Mesodermal cell (in vitro differentiated cells): ENCODE measurements around the gene PKD1.

Source experiments
- H3K27ac ChIP-seq: 2 replicates; pipeline ENCODE4 v1.7.0; 2013; ENCODE audit warnings: mild to moderate bottlenecking, low read depth, low read length, moderate library complexity; ENCODE audit not compliant: severe bottlenecking
- H3K36me3 ChIP-seq: 2 replicates; pipeline ENCODE4 v1.7.1; 2013; ENCODE audit warnings: mild to moderate bottlenecking, low read length, moderate library complexity; ENCODE audit not compliant: control insufficient read depth, insufficient read depth
- H3K4me1 ChIP-seq: one replicate; pipeline ENCODE4 v1.7.1; 2013; ENCODE audit warnings: mild to moderate bottlenecking, low read length; ENCODE audit not compliant: insufficient read depth, control insufficient read depth, poor library complexity, severe bottlenecking
- H3K4me3 ChIP-seq: 2 replicates; pipeline ENCODE4 v1.7.0; 2013; ENCODE audit warnings: low read length, control low read depth, mild to moderate bottlenecking; ENCODE audit not compliant: insufficient read depth, poor library complexity, severe bottlenecking; ENCODE audit errors: extremely low read depth
- H3K9me3 ChIP-seq: 2 replicates; pipeline ENCODE4 v1.7.1; 2013; ENCODE audit warnings: mild to moderate bottlenecking, low read length, moderate library complexity; ENCODE audit not compliant: control insufficient read depth
- WGBS, 2 experiments: methylation state at CpG; one replicate each; pipeline ENCODE4 v1.1.5; 2013; ENCODE audit warnings: missing lambda C conversion rate in 2 of 2; ENCODE audit not compliant: insufficient coverage in 2 of 2; 5-methylcytosine and 5-hydroxymethylcytosine counted together

Gene PKD1

DNA sequence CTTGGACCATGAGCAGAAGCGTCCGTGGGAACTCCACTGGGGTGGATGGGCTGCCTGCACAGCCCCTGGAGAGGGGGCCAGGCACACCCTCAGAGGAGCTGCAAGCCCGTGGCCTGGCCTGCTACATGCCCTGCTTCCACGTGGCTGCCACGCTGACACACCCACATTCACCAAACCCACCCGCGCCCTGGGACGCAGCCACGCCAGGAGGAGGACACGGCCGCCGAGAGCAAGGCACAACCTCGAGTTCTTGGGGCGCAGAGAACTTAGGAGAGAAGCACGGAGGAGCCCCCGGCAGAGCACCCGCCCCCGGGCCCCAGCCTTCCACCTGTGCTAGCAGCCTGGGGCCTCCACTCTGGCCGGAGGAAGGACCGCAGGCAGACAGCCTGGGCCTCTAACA is 41.9 kb upstream of the PKD1 start:
- Histone ChIP-seq H3K4me1 (no peaks in the 10 kb centered on the region), H3K4me3 (no peak overlapping the region), H3K9me3 (no peaks in the 10 kb centered on the region), H3K36me3 (peaks cover 49% of the 10 kb centered on the region), H3K27ac (no peak overlapping the region)
- WGBS, 2 experiments, result 97 to 98% methylated on average over 14 to 15 of the region's 20 CpGs

DNA sequence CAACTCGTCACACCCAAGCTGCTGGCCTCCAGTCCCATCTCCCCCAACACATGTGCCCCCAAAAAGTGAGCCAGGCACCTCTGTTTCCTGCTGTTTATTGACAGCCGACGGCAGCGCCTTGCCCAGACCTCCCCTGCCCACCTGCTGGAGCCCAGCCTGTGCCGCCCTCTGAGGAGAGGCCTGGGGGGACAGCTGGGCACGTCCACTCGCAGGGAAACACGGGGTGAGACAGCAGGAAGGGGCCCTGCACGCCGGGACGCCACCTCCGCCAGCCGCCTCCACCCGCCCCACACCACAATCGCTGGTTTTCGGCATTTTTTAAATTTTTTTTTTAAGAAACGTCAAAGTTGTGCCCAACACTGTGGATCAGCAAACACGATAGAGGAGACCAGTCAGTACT is 41.4 kb upstream of the PKD1 start:
- Histone ChIP-seq H3K4me3 (no peak overlapping the region), H3K4me1 (no peaks in the 10 kb centered on the region), H3K9me3 (no peaks in the 10 kb centered on the region), H3K36me3 (peaks cover 50% of the 10 kb centered on the region), H3K27ac (no peak overlapping the region)
- WGBS, 2 experiments, result 96 to 97% methylated on average over 17 to 18 of the region's 18 CpGs

DNA sequence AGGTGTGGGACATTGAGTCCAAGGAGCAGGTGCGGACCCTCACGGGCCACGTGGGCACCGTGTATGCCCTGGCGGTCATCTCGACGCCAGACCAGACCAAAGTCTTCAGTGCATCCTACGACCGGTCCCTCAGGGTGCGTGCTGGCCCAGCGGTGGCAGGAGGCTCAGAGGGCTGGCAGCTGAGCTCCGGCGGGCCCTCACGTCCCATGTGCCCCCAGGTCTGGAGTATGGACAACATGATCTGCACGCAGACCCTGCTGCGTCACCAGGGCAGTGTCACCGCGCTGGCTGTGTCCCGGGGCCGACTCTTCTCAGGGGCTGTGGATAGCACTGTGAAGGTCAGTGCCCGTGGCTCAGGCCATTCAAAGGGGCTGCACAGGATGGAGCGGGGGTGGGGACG is 40.3 kb upstream of the PKD1 start:
- Histone ChIP-seq H3K4me1 (no peaks in the 10 kb centered on the region), H3K27ac (no peak overlapping the region), H3K4me3 (no peak overlapping the region), H3K9me3 (no peaks in the 10 kb centered on the region), H3K36me3 (peaks cover 60% of the 10 kb centered on the region)
- 98 to 99% methylated on average over 23 of the region's 23 CpGs for WGBS, 2 experiments

DNA sequence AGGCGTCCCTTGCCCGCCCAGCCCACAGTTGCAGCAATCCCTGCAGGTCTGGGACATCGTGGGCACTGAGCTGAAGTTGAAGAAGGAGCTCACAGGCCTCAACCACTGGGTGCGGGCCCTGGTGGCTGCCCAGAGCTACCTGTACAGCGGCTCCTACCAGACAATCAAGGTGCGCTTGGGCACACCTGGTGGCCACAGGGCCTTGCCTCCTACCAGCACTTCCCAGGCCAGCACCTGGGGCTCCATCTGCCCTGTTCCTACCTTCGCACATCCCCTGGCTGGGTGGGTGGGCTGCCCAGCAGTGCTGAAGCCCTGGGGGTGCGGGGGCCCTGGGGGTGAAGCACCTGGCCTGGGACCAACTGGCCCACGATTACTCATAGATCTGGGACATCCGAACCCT is 39.8 kb upstream of the PKD1 start:
- H3K4me3 ChIP-seq, result no peak overlapping the region
- no peak overlapping the region for H3K27ac ChIP-seq
- no peaks in the 10 kb centered on the region for H3K9me3 ChIP-seq
- peaks cover 66% of the 10 kb centered on the region for H3K36me3 ChIP-seq
- H3K4me1 ChIP-seq, result no peaks in the 10 kb centered on the region
- 95 to 99% methylated on average over 10 of the region's 10 CpGs for WGBS, 2 experiments

DNA sequence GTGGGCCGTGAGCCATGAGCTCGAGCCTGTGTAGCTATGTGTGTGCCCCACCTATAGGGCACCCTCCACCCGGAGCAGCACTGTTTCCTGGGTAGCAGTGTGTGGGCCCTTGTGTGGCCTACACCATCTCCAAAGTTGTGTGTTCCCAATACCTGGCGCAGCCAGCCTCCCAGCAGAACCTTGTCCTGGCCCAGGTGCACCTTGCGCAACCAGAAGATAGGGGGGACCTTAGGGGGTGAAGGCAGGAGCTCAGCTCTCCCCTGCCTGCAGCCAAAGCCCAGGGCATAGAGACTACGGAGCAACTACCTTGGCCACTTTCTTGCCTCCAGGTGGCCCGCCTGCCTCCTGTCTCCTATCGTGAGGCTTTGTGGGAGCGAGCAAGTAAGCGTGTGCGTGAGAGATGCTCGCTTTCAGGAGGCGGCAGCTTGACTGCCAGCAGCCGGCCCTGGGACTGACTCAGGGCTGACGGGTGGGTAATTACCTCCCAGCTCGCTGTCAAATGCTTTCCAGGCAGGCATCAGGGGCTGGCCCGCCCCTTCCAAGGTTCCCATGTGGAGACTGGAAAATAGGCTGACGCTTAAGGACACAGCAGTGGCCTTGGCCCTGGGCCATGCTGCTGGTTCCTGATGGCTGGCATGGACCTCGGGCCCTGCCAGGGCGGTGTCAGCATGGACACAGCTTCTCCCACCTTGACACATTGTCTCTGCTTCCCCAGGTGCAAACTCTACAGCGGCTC is 38.9 kb upstream of the PKD1 start:
- H3K27ac ChIP-seq, result no peak overlapping the region
- no peaks in the 10 kb centered on the region for H3K9me3 ChIP-seq

DNA sequence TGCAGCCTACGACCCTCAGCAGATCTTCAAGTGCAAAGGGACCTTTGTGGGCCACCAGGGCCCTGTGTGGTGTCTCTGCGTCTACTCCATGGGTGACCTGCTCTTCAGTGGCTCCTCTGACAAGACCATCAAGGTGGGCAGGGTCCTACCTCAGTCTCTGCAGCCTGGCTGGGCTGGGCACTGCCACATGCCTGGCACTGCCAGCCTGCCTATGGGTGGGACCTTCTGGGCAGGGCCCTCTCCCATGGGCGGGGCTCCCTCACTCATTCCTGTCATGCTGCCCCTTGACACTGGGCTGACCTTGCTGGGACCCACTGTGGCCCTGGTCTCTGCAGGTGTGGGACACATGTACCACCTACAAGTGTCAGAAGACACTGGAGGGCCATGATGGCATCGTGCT is 38.2 kb upstream of the PKD1 start:
- Histone ChIP-seq H3K4me1 (no peaks in the 10 kb centered on the region), H3K9me3 (no peaks in the 10 kb centered on the region), H3K4me3 (no peak overlapping the region), H3K27ac (no peak overlapping the region), H3K36me3 (peaks cover 68% of the 10 kb centered on the region)
- WGBS, 2 experiments, result 89 to 90% methylated on average over 3 of the region's 4 CpGs

More for the DNA sequence above, 38.9 kb upstream of the PKD1 start:
- H3K4me1 ChIP-seq, result no peaks in the 10 kb centered on the region
- peaks cover 68% of the 10 kb centered on the region for H3K36me3 ChIP-seq
- no peak overlapping the region for H3K4me3 ChIP-seq
- 98% methylated on average over 21 of the region's 21 CpGs for WGBS, 2 experiments

DNA sequence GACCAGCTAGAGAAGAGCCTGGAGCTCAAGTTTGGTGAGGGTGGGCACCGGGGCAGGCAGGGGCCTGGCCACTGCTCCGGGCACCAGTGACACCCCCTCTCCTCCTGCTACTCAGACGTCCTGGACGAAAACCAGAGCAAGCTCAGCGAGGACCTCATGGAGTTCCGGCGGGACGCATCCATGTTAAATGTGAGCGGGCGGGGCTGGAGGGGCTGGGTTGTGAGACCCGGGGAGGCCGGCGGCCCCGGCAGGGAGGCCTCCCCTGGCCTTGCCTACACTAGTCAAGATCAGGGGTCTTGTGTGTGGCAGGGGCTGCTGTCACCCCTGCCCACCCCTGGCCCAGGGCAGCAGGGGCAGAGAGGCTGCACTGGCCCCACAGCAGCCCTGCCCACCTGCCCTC is 37.7 kb upstream of the PKD1 start:
- Histone ChIP-seq H3K4me1 (no peaks in the 10 kb centered on the region), H3K9me3 (no peaks in the 10 kb centered on the region), H3K27ac (no peak overlapping the region), H3K4me3 (no peak overlapping the region), H3K36me3 (peaks cover 68% of the 10 kb centered on the region)
- 96 to 97% methylated on average over 10 to 12 of the region's 14 CpGs for WGBS, 2 experiments

DNA sequence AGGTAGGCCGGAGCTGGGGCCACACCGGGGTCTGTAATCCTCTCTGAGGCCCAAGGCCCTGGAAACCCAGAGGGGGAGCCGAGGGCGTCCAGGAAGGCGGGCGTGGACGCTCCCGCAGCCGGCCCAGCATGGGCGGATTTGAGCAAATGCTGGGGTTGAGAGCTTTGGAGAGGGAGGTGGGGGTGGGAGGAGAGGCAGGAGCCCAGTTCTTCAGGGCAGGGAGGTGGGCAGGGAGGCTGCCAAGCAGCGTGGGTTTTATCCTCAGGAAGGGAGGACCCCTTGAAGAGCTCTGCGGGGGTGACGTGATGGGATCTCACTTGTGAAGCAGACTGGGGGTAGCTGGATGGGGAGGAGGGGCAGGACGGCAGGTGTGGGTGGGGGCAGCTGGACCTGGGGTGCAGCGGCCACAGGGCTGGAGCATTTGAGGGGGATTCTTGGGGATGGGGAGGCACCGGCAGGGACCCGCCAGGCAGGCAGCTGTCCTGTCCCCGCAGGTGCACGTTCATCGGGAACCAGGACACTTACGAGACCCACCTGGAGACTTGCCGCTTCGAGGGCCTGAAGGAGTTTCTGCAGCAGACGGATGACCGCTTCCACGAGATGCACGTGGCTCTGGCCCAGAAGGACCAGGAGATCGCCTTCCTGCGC is 37.1 kb upstream of the PKD1 start:
- Histone ChIP-seq H3K27ac (no peak overlapping the region), H3K4me1 (no peaks in the 10 kb centered on the region), H3K9me3 (no peaks in the 10 kb centered on the region), H3K36me3 (peaks cover 68% of the 10 kb centered on the region), H3K4me3 (no peak overlapping the region)
- 98% methylated on average over 24 to 28 of the region's 29 CpGs for WGBS, 2 experiments

DNA sequence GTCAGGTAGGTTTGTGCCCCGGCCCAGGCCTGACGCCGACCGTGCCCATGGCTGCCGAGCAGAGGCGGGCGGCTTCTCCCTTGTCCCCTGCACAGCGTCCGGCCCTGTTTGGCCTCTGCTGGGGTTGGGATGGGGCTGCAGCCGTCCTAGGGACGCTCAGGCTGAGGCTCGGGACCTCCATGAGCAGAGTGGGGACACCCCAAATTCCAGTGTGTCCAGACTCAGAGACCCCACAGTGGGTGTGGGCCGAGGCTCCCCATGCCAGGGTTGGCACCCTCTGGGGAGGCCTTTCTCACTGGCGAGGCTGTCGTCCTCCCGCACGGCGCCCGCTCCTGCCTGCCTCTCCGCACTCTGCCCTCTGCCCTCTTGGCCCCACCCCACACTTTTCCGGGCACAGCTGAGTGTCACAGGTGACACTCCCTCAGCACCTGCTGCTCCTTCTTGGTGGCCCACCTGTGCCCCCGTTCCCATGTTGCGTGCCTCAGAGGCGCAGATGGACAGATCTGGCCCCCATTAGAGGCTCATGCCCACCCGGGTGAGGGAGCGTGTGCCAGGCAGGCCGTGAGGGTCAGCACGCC is 36.0 kb upstream of the PKD1 start:
- WGBS, 2 experiments, result 95 to 98% methylated on average over 25 to 27 of the region's 28 CpGs
- Histone ChIP-seq H3K36me3 (peaks cover 68% of the 10 kb centered on the region), H3K9me3 (no peaks in the 10 kb centered on the region), H3K4me3 (no peak overlapping the region), H3K27ac (no peak overlapping the region), H3K4me1 (no peaks in the 10 kb centered on the region)

DNA sequence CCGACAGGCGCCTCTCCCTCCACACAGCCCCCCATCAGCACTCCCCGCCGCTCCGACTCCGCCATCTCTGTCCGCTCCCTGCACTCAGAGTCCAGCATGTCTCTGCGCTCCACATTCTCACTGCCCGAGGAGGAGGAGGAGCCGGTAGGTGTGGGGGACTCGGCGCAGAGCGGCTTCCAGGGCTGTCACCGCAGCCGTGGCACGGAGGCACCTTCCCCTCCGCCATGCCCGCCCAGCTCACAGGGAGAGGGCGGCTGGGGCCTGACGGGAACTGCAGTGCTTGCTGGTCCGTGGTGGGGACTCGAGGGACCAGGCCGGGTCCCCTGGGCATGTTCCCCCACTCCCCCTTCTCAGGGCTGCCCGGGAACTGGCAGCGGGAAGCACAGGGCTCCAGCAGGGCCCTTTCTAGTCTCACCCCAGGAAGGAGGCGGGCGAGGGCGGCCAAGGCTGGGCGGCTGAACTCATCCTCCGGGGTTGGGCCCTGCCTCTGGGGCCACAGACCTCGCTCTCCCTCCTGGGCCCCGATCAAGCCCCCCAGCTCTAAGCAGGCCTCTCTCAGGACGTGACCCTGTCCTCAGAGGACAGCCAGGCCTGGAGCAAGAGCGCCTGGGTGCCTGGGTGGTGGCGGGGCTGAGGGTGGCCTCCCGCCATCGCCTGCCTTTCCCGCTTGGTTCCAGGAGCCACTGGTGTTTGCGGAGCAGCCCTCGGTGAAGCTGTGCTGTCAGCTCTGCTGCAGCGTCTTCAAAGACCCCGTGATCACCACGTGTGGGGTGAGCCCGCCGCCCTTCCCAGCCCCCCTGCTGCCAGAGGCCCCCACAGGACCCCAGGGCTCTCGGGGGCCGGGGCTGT is 35.1 kb upstream of the PKD1 start:
- WGBS, 2 experiments, result 97 to 98% methylated on average over 32 to 44 of the region's 47 CpGs
- H3K9me3 ChIP-seq, result no peaks in the 10 kb centered on the region

More for the DNA sequence above, 35.1 kb upstream of the PKD1 start:
- H3K27ac ChIP-seq, result no peak overlapping the region
- no peaks in the 10 kb centered on the region for H3K4me1 ChIP-seq
- H3K4me3 ChIP-seq, result no peak overlapping the region
- peaks cover 72% of the 10 kb centered on the region for H3K36me3 ChIP-seq
